Type B pancreatic cell (in vitro differentiated cells): ENCODE data around the gene SULT2B1. TPM values are rescaled to one million over a fixed set of nuclear protein-coding genes. Genes with fewer than 3 reads are reported as not detected.

ENCODE experiments used
- DNase-seq: peaks from one replicate; pipeline ENCODE4 v3.0.0; 2021; ENCODE audit warnings: mixed read lengths; ENCODE audit not compliant: unreplicated experiment; ENCODE audit errors: extremely low spot score
- H3K27ac Mint-ChIP-seq: 2 replicates; pipeline ENCODE4 v1.8.0; 2021; ENCODE audit warnings: mild to moderate bottlenecking, mixed read lengths
- H3K27me3 Mint-ChIP-seq: 2 replicates; pipeline ENCODE4 v1.8.0; 2021; ENCODE audit warnings: mixed read lengths
- H3K36me3 Mint-ChIP-seq: 2 replicates; pipeline ENCODE4 v1.8.0; 2021; ENCODE audit warnings: mixed read lengths
- H3K4me1 Mint-ChIP-seq: one replicate; pipeline ENCODE4 v1.8.0; 2021; ENCODE audit warnings: mixed read lengths; ENCODE audit not compliant: unreplicated experiment
- H3K4me3 Mint-ChIP-seq: 2 replicates; pipeline ENCODE4 v1.8.0; 2021; ENCODE audit warnings: mild to moderate bottlenecking, mixed read lengths
- H3K9me3 Mint-ChIP-seq: 2 replicates; pipeline ENCODE4 v1.8.0; 2021; ENCODE audit warnings: mixed read lengths
- total RNA-seq: library from RNA; stranded (reverse); gene quantifications from 2 replicates; pipeline ENCODE4 v1.2.1, GENCODE V29; 2021; ENCODE audit warnings: low replicate concordance
- TF ChIP-seq, protein P1 (sequence below): fragments of 200-600 bp; sonication (generic); conservative IDR thresholded peaks from 2 replicates; pipeline ENCODE4 v1.5.0; 2021; ENCODE audit warnings: antibody characterized with exemption, mild to moderate bottlenecking

SULT2B1 gene
- total RNA-seq, 1 donor from 2014 or later, result 0.77 TPM

DNA sequence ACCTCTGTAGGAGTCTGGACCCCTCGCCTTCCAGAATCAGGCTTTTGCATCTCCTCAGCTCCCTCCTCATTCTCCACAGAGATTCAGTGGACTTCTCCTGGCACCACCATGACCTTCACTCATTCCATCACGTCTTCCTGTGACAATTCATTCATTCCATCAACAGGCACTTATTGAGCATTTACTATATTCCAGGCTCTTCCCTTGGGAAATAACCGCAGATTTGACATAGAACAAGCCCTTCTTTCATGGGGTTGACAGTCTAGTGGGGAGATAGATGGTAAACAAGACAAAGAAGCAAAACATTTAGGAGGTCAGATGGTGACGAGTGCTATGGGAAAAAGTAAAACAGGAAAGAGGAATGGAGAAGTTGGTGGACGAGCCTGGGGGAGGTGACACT lies 2.6 kb upstream of the SULT2B1 start:
- no peaks in the 10 kb centered on the region for H3K36me3 Mint-ChIP-seq
- peaks cover 8% of the 10 kb centered on the region for H3K4me1 Mint-ChIP-seq
- H3K9me3 Mint-ChIP-seq, result no peaks in the 10 kb centered on the region
- H3K27ac Mint-ChIP-seq, result no peak overlapping the region
- TF ChIP-seq, protein P1, sequence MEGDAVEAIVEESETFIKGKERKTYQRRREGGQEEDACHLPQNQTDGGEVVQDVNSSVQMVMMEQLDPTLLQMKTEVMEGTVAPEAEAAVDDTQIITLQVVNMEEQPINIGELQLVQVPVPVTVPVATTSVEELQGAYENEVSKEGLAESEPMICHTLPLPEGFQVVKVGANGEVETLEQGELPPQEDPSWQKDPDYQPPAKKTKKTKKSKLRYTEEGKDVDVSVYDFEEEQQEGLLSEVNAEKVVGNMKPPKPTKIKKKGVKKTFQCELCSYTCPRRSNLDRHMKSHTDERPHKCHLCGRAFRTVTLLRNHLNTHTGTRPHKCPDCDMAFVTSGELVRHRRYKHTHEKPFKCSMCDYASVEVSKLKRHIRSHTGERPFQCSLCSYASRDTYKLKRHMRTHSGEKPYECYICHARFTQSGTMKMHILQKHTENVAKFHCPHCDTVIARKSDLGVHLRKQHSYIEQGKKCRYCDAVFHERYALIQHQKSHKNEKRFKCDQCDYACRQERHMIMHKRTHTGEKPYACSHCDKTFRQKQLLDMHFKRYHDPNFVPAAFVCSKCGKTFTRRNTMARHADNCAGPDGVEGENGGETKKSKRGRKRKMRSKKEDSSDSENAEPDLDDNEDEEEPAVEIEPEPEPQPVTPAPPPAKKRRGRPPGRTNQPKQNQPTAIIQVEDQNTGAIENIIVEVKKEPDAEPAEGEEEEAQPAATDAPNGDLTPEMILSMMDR, result no peak
- no peaks in the 10 kb centered on the region for H3K27me3 Mint-ChIP-seq
- no peak for DNase-seq
- H3K4me3 Mint-ChIP-seq, result no peak overlapping the region

DNA sequence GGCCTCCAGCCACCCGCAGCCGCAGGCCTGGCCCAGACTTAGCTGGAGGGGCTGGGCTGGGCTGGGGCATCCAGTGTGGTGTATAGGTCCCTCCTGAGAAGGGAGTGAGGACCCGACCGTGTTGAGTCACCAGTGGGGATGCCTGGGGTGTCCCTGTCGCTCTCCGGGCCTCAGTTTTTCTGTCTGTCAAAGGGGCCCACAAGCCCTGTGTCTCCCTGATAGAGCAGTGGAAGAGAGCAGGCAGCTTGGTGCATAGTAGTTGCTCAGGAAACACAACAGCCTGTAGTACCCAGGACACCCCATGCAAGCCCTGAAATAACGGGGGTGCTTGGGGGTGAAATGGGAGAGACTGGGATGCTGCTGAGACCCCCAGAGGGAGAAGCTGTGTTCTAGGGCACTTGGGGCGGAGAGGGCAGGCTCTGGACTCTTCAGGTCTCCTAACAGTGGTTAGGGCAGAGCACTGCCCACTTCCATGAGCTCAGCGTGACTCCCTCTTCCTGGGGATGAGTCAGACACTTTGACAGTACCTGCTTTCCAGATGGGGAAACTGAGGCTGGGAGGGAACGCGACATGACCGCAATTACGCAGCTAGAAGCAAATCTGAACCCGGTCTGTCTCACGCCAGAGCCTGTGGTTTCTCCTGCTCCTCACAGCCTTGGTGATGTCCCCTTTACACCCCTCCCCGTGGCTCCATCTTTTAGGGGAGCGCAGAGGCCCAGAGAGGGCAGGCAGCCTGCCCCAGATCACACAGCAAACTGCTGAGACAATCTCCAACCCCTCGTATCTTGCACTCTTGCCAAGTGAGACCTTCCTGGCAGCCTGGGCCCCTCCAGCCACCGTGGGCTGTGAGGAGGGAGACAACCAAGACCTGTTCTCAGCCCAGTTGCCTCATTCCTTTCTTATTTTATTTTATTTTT lies 692 bp downstream of the SULT2B1 start:
- H3K9me3 Mint-ChIP-seq, result no peaks in the 10 kb centered on the region
- no peaks in the 10 kb centered on the region for H3K27me3 Mint-ChIP-seq
- H3K4me1 Mint-ChIP-seq, result peaks cover 18% of the 10 kb centered on the region
- peak overlapping the region; percentile 97 for H3K27ac Mint-ChIP-seq
- DNase-seq, result no peak
- no peaks in the 10 kb centered on the region for H3K36me3 Mint-ChIP-seq
- no peak overlapping the region for H3K4me3 Mint-ChIP-seq
- TF ChIP-seq, protein P1, result no peak

DNA sequence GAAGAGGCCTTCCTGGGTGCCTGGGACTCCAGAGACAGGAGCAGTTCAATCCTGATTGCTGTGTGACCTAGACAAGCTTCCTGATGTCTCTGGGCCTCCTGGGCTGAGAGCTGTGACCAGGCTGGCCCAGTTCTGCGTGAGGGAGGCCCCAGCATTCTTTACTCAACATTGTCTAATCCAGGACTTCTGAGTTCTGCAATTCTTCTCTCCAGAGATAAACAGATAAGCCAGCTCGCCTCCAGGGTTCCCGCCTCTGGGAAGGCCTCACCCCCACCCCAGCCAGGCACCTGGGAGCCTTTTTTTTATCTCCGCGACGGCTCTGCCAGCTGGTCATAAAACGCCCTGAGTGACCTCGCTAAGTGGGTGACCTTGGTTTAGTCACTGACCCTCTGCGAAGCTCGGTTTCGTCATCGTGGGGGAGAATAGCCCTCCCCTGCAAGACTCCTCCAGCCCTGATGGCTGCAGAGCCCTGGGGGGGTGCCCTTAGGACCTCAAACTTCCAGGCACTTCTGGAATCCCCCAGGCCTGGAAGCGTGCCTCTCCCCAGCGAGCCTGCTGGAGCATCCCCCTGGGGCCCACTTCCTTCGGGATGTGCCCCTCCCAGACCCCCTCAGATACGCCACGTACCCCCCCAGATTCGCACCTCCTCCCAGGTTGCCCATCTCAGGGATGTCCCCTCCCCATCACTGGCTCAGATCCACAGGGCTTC lies 1.9 kb downstream of the SULT2B1 start:
- Mint-ChIP-seq H3K27ac (peak overlapping the region; percentile 97), H3K36me3 (no peaks in the 10 kb centered on the region), H3K4me3 (peak overlapping the region; percentile 71), H3K9me3 (no peaks in the 10 kb centered on the region), H3K4me1 (peaks cover 18% of the 10 kb centered on the region), H3K27me3 (no peaks in the 10 kb centered on the region)
- DNase-seq, result no peak
- TF ChIP-seq, protein P1, result no peak

DNA sequence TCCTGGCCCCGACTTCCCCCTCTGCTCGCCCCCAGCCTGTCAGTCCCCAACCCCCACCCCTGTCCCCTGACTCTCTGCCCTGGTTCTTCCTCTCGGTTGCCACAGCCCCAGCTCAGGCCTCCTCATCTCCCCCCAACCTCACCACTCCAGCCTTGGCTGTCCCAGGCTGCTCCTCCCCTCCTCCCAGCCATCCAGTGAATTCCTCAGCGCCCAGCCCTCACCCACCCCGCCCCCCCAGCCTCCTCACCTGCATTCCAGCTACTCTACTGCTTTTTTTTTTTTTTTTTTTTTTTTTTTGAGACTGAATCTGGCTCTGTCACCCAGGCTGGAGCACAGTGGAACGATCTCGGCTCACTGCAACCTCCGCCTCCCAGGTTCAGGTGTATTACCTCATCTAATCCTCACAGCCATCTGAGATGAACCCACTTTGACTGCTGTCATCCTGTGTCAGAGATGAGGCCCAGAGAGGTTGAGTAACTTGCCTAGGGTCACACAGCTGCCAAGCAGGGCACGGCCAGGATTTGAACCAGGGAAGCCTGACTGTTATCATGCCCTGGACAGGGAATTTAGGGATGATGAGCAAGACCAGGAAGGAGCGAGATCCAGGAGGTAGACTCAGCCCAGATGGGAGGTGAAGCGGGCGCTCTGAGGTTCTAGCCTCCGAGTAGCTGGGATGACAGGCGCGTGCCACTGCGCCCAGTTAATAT lies 2.6 kb downstream of the SULT2B1 start:
- peak overlapping the region; percentile 71 for H3K4me3 Mint-ChIP-seq
- no peaks in the 10 kb centered on the region for H3K36me3 Mint-ChIP-seq
- DNase-seq, result no peak
- TF ChIP-seq, protein P1, result no peak
- H3K27me3 Mint-ChIP-seq, result no peaks in the 10 kb centered on the region
- H3K9me3 Mint-ChIP-seq, result no peaks in the 10 kb centered on the region
- peaks cover 18% of the 10 kb centered on the region for H3K4me1 Mint-ChIP-seq
- peak overlapping the region; percentile 97 for H3K27ac Mint-ChIP-seq

DNA sequence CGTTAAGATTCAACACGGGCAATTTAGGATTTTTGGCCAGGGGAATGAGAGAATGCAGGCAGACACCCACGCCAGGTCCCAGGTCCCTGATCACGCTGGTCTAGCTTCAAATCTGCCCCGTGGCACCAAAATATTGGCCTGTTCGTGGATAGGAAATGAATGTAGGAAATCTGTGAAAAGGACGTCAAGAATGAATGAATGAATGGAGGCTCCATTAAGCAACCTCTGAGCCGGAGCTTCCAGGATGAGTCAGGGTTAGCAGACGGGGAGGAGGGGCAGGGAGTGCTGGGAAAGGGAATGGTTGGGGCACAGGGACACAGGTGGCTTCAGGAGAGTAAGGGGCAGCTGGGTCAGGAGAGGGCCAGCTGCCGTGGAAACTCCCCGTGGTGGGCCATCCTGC lies 4.2 kb downstream of the SULT2B1 start:
- Mint-ChIP-seq H3K36me3 (no peaks in the 10 kb centered on the region), H3K4me1 (peaks cover 18% of the 10 kb centered on the region), H3K9me3 (no peaks in the 10 kb centered on the region), H3K4me3 (no peak overlapping the region), H3K27ac (peak overlapping the region; percentile 89), H3K27me3 (no peaks in the 10 kb centered on the region)
- DNase-seq, result no peak
- TF ChIP-seq, protein P1, result no peak
